K562 (cell line): ENCODE data around the gene PPM1F. TPM values are rescaled to one million over a fixed set of nuclear protein-coding genes. Genes with fewer than 3 reads are reported as not detected.

Experiments used
- ATAC-seq: fragments of 200-7000 bp; cut with Tn5 transposase; 3 replicates; pipeline ENCODE4 v1.9.1; 2020; ENCODE audit warnings: moderate library complexity
- BruUV-seq: library from RNA; stranded (reverse); fragments of 400-500 nt; replicated peaks from 2 replicates; lab custom pipeline; 2021; lab: Mats Ljungman, UMichigan
- CTCF ChIA-PET: fragments of 300-600 bp; formaldehyde crosslinking; extraction: SDS; loops from one replicate; lab custom pipeline; 2021; ENCODE audit warnings: low intra/inter-chr PET ratio; lab: Yijun Ruan, JAX
- POLR2A ChIA-PET: fragments of 300-600, 350-650 bp; sonication (Branson Sonifier 250); formaldehyde crosslinking; extraction: SDS; loops from one replicate; lab custom pipeline; 2021; ENCODE audit warnings: antibody characterized with exemption, inconsistent platforms; lab: Yijun Ruan, JAX
- DNase-seq, 4 experiments: peaks; one replicate each; pipeline versions ENCODE4 v3.0.0 to v3.0.0-alpha.2; 2011 to 2018; ENCODE audit warnings: low spot score in 3 of 4, mixed read lengths in 3 of 4; ENCODE audit errors: extremely low read depth in 1 of 4
- FAIRE-seq: peaks from 2 replicates; lab custom pipeline; 2011; peaks lifted over from hg19 to GRCh38; lab: Jason Lieb, UNC
- H2AFZ ChIP-seq: 2 replicates; pipeline ENCODE4 v1.6.0; 2011; ENCODE audit warnings: low read depth, low read length, control low read depth, inconsistent platforms
- H3K27ac ChIP-seq: fragments of 200-600 bp; 3 replicates; pipeline ENCODE4 v1.8.0; 2011; ENCODE audit warnings: low read depth, mild to moderate bottlenecking, control low read depth, inconsistent platforms, low read length, moderate library complexity, mixed read lengths; ENCODE audit errors: extremely low read depth
- H3K27me3 ChIP-seq, 2 experiments: fragments of 300-600 bp in 1 of 2; 2 replicates in 1 of 2; 3 replicates in 1 of 2; pipeline versions ENCODE4 v1.6.0 to v1.8.0; 2011; ENCODE audit warnings: inconsistent platforms in 2 of 2, low read length in 2 of 2, mild to moderate bottlenecking in 1 of 2, mixed read lengths in 1 of 2, moderate library complexity in 1 of 2; ENCODE audit not compliant: control insufficient read depth in 2 of 2, insufficient read depth in 2 of 2
- H3K36me3 ChIP-seq: fragments of 300-600 bp; 3 replicates; pipeline ENCODE4 v1.8.0; 2011; ENCODE audit warnings: mild to moderate bottlenecking, low read length, inconsistent platforms; ENCODE audit not compliant: control insufficient read depth, insufficient read depth
- H3K4me1 ChIP-seq, 2 experiments: fragments of 200-600 bp in 1 of 2; replicated peaks in 1 of 2; 2 replicates in 1 of 2; 3 replicates in 1 of 2; pipeline versions ENCODE4 v1.5.1 to v1.8.0; 2011; ENCODE audit warnings: inconsistent platforms in 2 of 2, low read length in 2 of 2, mild to moderate bottlenecking in 1 of 2, mixed read lengths in 1 of 2, moderate library complexity in 1 of 2; ENCODE audit not compliant: control insufficient read depth in 2 of 2, insufficient read depth in 2 of 2
- H3K4me2 ChIP-seq: 2 replicates; pipeline ENCODE4 v1.6.1; 2011; ENCODE audit warnings: low read length, control low read depth, inconsistent platforms, mixed read lengths; ENCODE audit not compliant: insufficient read depth
- H3K4me3 ChIP-seq: fragments of 200-600 bp; sonication (generic), shearing (Covaris generic); 2 replicates; pipeline ENCODE4 v1.5.1; 2016; ENCODE audit warnings: control low read depth, inconsistent platforms
- H3K79me2 ChIP-seq: fragments of 200-600 bp; 3 replicates; pipeline ENCODE4 v1.8.0; 2011; ENCODE audit warnings: low read length, inconsistent platforms; ENCODE audit not compliant: control insufficient read depth, insufficient read depth
- H3K9ac ChIP-seq, 2 experiments: 2 replicates each; pipeline versions ENCODE4 v1.6.0 to v1.6.1; 2011; ENCODE audit warnings: low read depth in 2 of 2, low read length in 2 of 2, control low read depth in 1 of 2, inconsistent platforms in 1 of 2, mild to moderate bottlenecking in 1 of 2, mixed read lengths in 1 of 2; ENCODE audit not compliant: insufficient read depth in 1 of 2
- H3K9me1 ChIP-seq: one replicate; pipeline ENCODE4 v1.6.0; 2011; ENCODE audit warnings: inconsistent platforms, mild to moderate bottlenecking, low read length, moderate library complexity; ENCODE audit not compliant: control insufficient read depth, insufficient read depth
- H3K9me3 ChIP-seq: replicated peaks from 2 replicates; pipeline ENCODE4 v1.5.1; 2011; ENCODE audit warnings: low read depth, low read length, inconsistent platforms; ENCODE audit not compliant: control insufficient read depth, insufficient read depth
- H4K20me1 ChIP-seq: replicated peaks from 2 replicates; pipeline ENCODE4 v1.6.1; 2011; ENCODE audit warnings: low read length, inconsistent platforms, mixed read lengths; ENCODE audit not compliant: control insufficient read depth, insufficient read depth
- ADNP ChIP-seq: fragments of 200-800 bp; sonication (Bioruptor generic); IDR thresholded peaks from 2 replicates; pipeline ENCODE4 v1.6.1; 2016; ENCODE audit warnings: missing genetic modification characterization, missing compliant biosample characterization
- ASH1L ChIP-seq: fragments of 450-650 bp; IDR thresholded peaks from 2 replicates; pipeline ENCODE4 v1.6.1; 2018; ENCODE audit warnings: borderline replicate concordance, mild to moderate bottlenecking, low read depth; ENCODE audit not compliant: partially characterized antibody
- CHD1 ChIP-seq: fragments of 200-600 bp; sonication (generic); IDR thresholded peaks from one replicate; pipeline ENCODE4 v1.6.1; 2012; ENCODE audit warnings: mild to moderate bottlenecking, moderate library complexity, low read length, inconsistent platforms
- FUS ChIP-seq: fragments of 200-400 bp; formaldehyde crosslinking; optimal IDR thresholded peaks from 2 replicates; pipeline ENCODE3; 2017; ENCODE audit warnings: low read depth, low read length
- GTF3C2 ChIP-seq: IDR thresholded peaks from 3 replicates; pipeline ENCODE4 v1.6.1; 2011; ENCODE audit warnings: borderline replicate concordance, mild to moderate bottlenecking, moderate library complexity; ENCODE audit not compliant: insufficient read length; ENCODE audit errors: extremely low read depth
- MECOM ChIP-seq: fragments of 250-450 bp; sonication (Bioruptor Pico); IDR thresholded peaks from 2 replicates; pipeline ENCODE4 v1.8.0; 2022; ENCODE audit warnings: inconsistent platforms
- MEIS2 ChIP-seq: fragments of 450-650 bp; IDR thresholded peaks from 2 replicates; pipeline ENCODE4 v1.6.1; 2014; ENCODE audit warnings: mild to moderate bottlenecking; ENCODE audit not compliant: partially characterized antibody
- NBN ChIP-seq: fragments of 450-650 bp; IDR thresholded peaks from 2 replicates; pipeline ENCODE4 v1.6.1; 2016; ENCODE audit warnings: low read depth, mild to moderate bottlenecking
- NCOA1 ChIP-seq: fragments of 450-650 bp; IDR thresholded peaks from 2 replicates; pipeline ENCODE4 v1.6.1; 2016; ENCODE audit warnings: low read depth
- NFIX ChIP-seq: fragments of 250-450 bp; sonication (Bioruptor Pico); IDR thresholded peaks from 2 replicates; pipeline ENCODE4 v1.4.0; 2020; ENCODE audit warnings: low read depth, mild to moderate bottlenecking, moderate library complexity
- PHF8 ChIP-seq: fragments of 200-600 bp; sonication (generic); IDR thresholded peaks from 2 replicates; pipeline ENCODE4 v1.6.1; 2012; ENCODE audit warnings: mixed run types, mild to moderate bottlenecking, inconsistent platforms, low read length, moderate library complexity, borderline replicate concordance
- RAD21 ChIP-seq, 2 experiments: fragments of 250-450 bp in 1 of 2; fragments of 450-650 bp in 1 of 2; sonication (Bioruptor Pico) in 1 of 2; formaldehyde crosslinking in 1 of 2; IDR thresholded peaks in 1 of 2; conservative IDR thresholded peaks in 1 of 2; 2 replicates each; pipeline versions ENCODE4 v1.4.0 to v1.8.0; 2020 to 2022; ENCODE audit warnings: mild to moderate bottlenecking in 2 of 2, moderate library complexity in 1 of 2
- SMAD1 ChIP-seq: fragments of 150-350 bp; IDR thresholded peaks from 2 replicates; pipeline ENCODE4 v1.6.1; 2014; ENCODE audit warnings: low read length, low read depth; ENCODE audit not compliant: partially characterized antibody
- TAF15 ChIP-seq: fragments of 200-400 bp; formaldehyde crosslinking; IDR thresholded peaks from 2 replicates; pipeline ENCODE4 v1.6.1; 2017; ENCODE audit warnings: mild to moderate bottlenecking, low read depth, low read length, moderate library complexity
- ZC3H4 ChIP-seq: sonication (generic); formaldehyde crosslinking; IDR thresholded peaks from 2 replicates; pipeline ENCODE4 v1.9.0; 2021; ENCODE audit warnings: missing genetic modification reagents, borderline replicate concordance
- ZKSCAN1 ChIP-seq: fragments of 150-350 bp; IDR thresholded peaks from 2 replicates; pipeline ENCODE4 v1.6.1; 2016; ENCODE audit warnings: low read depth, low read length
- ZNF175 ChIP-seq: fragments of 200-800 bp; sonication (Bioruptor generic); IDR thresholded peaks from 2 replicates; pipeline ENCODE4 v1.6.1; 2016; ENCODE audit warnings: low read depth, mild to moderate bottlenecking, missing genetic modification characterization, missing compliant biosample characterization
- ZNF445 ChIP-seq: fragments of 250-450 bp; sonication (Bioruptor Pico); IDR thresholded peaks from 2 replicates; pipeline ENCODE4 v1.4.0; 2020; ENCODE audit warnings: low read depth, mild to moderate bottlenecking, moderate library complexity
- WGBS: fragments of 100-300 bp; shearing (Covaris generic); methylation state at CpG from one replicate; pipeline ENCODE4 v1.1.6; 2016; ENCODE audit warnings: low coverage, mixed read lengths; ENCODE audit not compliant: insufficient coverage; ENCODE audit errors: missing lambda C conversion rate; 5-methylcytosine and 5-hydroxymethylcytosine counted together
- in situ Hi-C: fragments of 300-500 bp; cut with MboI; formaldehyde crosslinking; loops from 4 replicates; pipeline ENCODE4 v1.15.0; 2018; ENCODE audit warnings: inconsistent platforms, mixed read lengths
- intact Hi-C: fragments of 100-400 bp; cut with micrococcal nuclease; formaldehyde crosslinking; loops from 2 replicates; pipeline ENCODE4 v1.14.2; 2022
- polyA plus RNA-seq, 8 experiments: library from polyadenylated mRNA; depleted of rRNA in 4 of 8; stranded (reverse) in 5 of 8; unstranded in 3 of 8; fragments of >200 nt; fragmentation: Nextera tagmentation in 2 of 8; fragmentation: Illumina TruSeq in 1 of 8; extraction: Ambion mirVana in 2 of 8; extraction: Trizol in 1 of 8; gene quantifications; 2 replicates each; pipeline versions ENCODE4 v1.2.1 to v1.2.3, GENCODE V29; 2011 to 2014; ENCODE audit warnings: inconsistent platforms in 1 of 8, missing spikeins in 1 of 8
- total RNA-seq, 7 experiments: library from RNA; depleted of rRNA in 6 of 7; stranded (reverse); fragments of >200 nt in 6 of 7; fragmentation: Illumina TruSeq in 2 of 7; extraction: Trizol in 2 of 7; gene quantifications; 2 replicates each; pipeline versions ENCODE4 v1.2.1 to v1.2.3, GENCODE V29; 2011 to 2021; ENCODE audit warnings: low replicate concordance in 1 of 7
- TF ChIP-seq, protein P1 (sequence below): fragments of 250-450 bp; sonication (Bioruptor Pico); IDR thresholded peaks from 2 replicates; pipeline ENCODE4 v1.4.0; 2020; ENCODE audit warnings: borderline replicate concordance

The PPM1F gene
- total and polyA plus RNA-seq, 9 of the 15 experiments (the other 6 are each of a cell fraction or from before 2014, with no cell fraction given), result 2.1 to 159 (median 64.0) TPM

GRCh38 chr22:21975273-21975672, 22.6 kb upstream of the PPM1F start:
- in situ Hi-C loops, result no loop called here
- 78% methylated on average over 5 of the region's 5 CpGs for WGBS
- FAIRE-seq, result no peak
- TF ChIP-seq ZNF175 (CRISPR knock-in tag) (no peak), NFIX (CRISPR knock-in tag) (peak; percentile 98), MEIS2 (no peak), NBN (no peak), RAD21 (CRISPR knock-in tag; conservative IDR thresholded peaks at IDR 0.05 in 1 of 2, IDR thresholded peaks at IDR 0.05 in 1 of 2) (peak in 1 of 2 experiments; percentile 31; a peak in 2 of 4 replicates), CHD1 (no peak), PHF8 (no peak), ZKSCAN1 (no peak), SMAD1 (peak; percentile 89), MECOM (CRISPR knock-in tag) (no peak), FUS (no peak), ZC3H4 (CRISPR knock-in tag) (no peak), ASH1L (no peak), TAF15 (no peak), ZNF445 (CRISPR knock-in tag) (no peak), GTF3C2 (no peak), NCOA1 (no peak), ADNP (no peak)
- TF ChIP-seq, protein P1, sequence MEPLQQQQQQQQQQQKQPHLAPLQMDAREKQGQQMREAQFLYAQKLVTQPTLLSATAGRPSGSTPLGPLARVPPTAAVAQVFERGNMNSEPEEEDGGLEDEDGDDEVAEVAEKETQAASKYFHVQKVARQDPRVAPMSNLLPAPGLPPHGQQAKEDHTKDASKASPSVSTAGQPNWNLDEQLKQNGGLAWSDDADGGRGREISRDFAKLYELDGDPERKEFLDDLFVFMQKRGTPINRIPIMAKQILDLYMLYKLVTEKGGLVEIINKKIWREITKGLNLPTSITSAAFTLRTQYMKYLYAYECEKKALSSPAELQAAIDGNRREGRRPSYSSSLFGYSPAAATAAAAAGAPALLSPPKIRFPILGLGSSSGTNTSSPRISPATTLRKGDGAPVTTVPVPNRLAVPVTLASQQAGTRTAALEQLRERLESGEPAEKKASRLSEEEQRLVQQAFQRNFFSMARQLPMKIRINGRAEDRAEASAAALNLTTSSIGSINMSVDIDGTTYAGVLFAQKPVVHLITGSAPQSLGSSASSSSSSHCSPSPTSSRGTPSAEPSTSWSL, result no peak

More at GRCh38 chr22:21975273-21975672, 22.6 kb upstream of the PPM1F start:
- H2AFZ ChIP-seq, result no peak overlapping the region
- H3K4me3 ChIP-seq, result no peak overlapping the region
- no peak overlapping the region for H3K9ac ChIP-seq
- H3K27me3 ChIP-seq, result no peaks in the 10 kb centered on the region
- H3K9me3 ChIP-seq, result no peaks in the 10 kb centered on the region
- H3K27ac ChIP-seq, result no peak overlapping the region
- no TSS peak for BruUV-seq
- H3K4me1 ChIP-seq, result peaks cover 0 to 19% of the 10 kb centered on the region in 2 experiments; a peak in 1 of 5 replicates
- peaks cover 68% of the 10 kb centered on the region for H4K20me1 ChIP-seq
- H3K79me2 ChIP-seq, result peaks cover 17% of the 10 kb centered on the region; the same call in 2 of the 3 replicates
- ChIA-PET CTCF (interaction anchor here (1.4 kb wide), 1 partner anchor 22 kb away, joined by 3 read pairs; the partner anchor contains the start of gene PPM1F), POLR2A (interaction anchor here (0.7 to 22.7 kb wide), 9 partner anchors 10 to 108 kb away, joined by 3 to 382 read pairs (median 4); partner anchors contain the start of gene MAPK1)
- ATAC-seq, result no peak
- intact Hi-C loops, result no loop called here
- H3K9me1 ChIP-seq, result peaks cover 25% of the 10 kb centered on the region
- H3K36me3 ChIP-seq, result peaks cover 91% of the 10 kb centered on the region
- no peak for DNase-seq
- H3K4me2 ChIP-seq, result no peak overlapping the region
